Skeletal muscle satellite cell (primary cell): ENCODE data around the gene BMF.

ENCODE experiments used
- H3K27me3 ChIP-seq: 2 replicates; pipeline ENCODE4 v1.7.0; 2013; ENCODE audit warnings: low read length; ENCODE audit not compliant: control insufficient read depth, insufficient read depth
- H3K36me3 ChIP-seq: 2 replicates; pipeline ENCODE4 v1.7.0; 2013; ENCODE audit warnings: mild to moderate bottlenecking, control low read depth, low read length; ENCODE audit not compliant: insufficient read depth
- H3K4me1 ChIP-seq: 2 replicates; pipeline ENCODE4 v1.7.0; 2013; ENCODE audit warnings: low read length; ENCODE audit not compliant: control insufficient read depth, insufficient read depth
- H3K4me2 ChIP-seq: 2 replicates; pipeline ENCODE4 v1.7.0; 2013; ENCODE audit warnings: mild to moderate bottlenecking, low read length
- H3K4me3 ChIP-seq: 2 replicates; pipeline ENCODE4 v1.7.0; 2013; ENCODE audit warnings: low read length
- H3K9ac ChIP-seq: 2 replicates; pipeline ENCODE4 v1.7.0; 2013; ENCODE audit warnings: mild to moderate bottlenecking, low read depth, low read length, moderate library complexity
- H3K9me3 ChIP-seq: replicated peaks from 2 replicates; pipeline ENCODE4 v1.7.0; 2013; ENCODE audit warnings: mild to moderate bottlenecking, control low read depth, low read length

The BMF gene

GRCh38 chr15:40098489-40099261, 10.0 kb downstream of the BMF start:
- H3K9me3 ChIP-seq = no peaks in the 10 kb centered on the region
- peak overlapping the region; percentile 27 for H3K4me3 ChIP-seq
- no peaks in the 10 kb centered on the region for H3K27me3 ChIP-seq
- peak overlapping the region; percentile 68 for H3K9ac ChIP-seq
- peak overlapping the region; percentile 62 for H3K4me2 ChIP-seq
- H3K4me1 ChIP-seq = peaks cover 49% of the 10 kb centered on the region
- H3K36me3 ChIP-seq = no peaks in the 10 kb centered on the region

- peaks cover 49% of the 10 kb centered on the region for H3K4me1 ChIP-seq
- H3K36me3 ChIP-seq = no peaks in the 10 kb centered on the region
- H3K4me2 ChIP-seq = peak overlapping the region; percentile 62
- no peak overlapping the region for H3K4me3 ChIP-seq
- peak overlapping the region; percentile 23 for H3K9ac ChIP-seq
- no peaks in the 10 kb centered on the region for H3K27me3 ChIP-seq
- H3K9me3 ChIP-seq = no peaks in the 10 kb centered on the region
Observed at GRCh38 chr15:40097968-40098476, 10.7 kb downstream of the BMF start.

DNA sequence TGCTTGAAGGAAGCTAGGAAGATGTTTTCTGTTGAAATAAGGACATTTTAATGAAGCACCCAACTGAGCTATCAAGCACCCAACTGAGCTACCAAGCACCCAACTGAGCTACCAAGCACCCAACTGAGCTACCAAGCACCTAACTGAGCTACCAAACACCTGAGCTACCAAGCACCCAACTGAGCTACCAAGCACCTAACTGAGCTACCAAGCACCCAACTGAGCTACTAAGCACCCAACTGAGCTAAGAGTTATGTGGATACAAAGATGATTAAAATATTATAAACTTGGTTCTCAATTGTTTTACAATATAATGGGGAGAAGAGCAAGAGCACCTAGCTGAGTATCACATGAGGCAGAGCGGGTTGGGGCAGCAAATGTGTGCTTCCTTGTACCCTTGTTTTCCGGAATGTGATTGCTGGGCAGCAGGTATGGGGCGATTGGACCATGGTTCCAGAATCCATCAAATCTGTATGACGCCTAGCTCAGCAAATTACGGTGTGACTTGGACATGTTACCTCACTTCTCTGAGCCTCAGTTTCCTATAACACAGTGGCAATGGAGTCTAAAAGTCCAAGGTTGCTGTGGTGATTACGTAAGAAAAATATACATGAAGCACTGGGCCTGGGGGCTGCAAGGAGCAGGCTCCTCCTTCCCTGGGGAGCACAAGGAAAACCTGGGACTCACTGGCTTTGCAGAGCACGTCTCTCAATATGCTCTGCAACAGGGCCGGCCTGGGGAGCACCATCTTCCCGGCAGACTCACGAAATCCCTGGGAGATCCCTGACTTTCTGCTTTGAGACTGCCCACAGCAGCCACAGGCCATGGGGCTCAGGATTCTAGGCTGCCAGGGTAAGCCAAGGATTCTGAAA, 11.3 kb downstream of the BMF start:
- Histone ChIP-seq H3K9ac (no peak overlapping the region), H3K36me3 (no peaks in the 10 kb centered on the region), H3K27me3 (no peaks in the 10 kb centered on the region), H3K4me2 (no peak overlapping the region), H3K9me3 (no peaks in the 10 kb centered on the region), H3K4me1 (peaks cover 49% of the 10 kb centered on the region), H3K4me3 (no peak overlapping the region)

DNA sequence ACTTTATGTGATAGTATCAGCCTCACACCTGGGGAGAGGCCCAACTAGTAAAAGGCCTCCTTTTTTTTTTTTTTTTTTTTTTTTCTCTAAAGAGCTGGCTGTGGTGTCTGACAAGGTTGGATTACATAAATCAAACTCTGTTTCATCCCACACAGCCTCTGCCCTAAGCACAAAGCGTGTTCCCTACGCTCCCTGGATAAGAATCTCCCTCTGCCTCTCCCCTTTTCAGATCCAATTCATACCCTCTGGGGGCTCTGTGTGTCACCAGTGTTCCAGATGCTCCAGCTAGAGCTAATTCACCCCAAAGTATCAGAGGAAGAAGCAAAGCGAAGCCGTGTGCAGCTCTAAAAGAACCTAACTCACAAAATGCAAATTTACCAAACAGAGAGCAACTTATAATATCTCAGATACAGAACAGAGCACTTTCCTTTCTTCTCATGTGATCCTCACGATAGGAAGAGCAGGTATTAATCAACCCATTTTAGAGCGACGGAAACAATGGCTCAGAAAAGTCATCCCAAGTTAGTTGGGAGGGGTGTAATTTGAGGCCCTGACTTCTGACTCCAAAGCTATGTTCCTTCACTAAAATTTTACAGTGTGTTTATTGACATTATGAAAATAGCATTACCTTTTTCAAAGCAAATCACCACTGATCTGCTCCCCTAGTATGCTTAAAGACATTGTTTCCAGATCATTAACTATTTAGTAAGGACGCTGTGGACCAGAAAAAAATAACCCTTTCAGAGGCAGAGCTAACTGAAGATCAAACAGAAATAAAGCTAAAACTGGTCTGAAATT, 12.4 kb downstream of the BMF start:
- H3K4me1 ChIP-seq = peaks cover 50% of the 10 kb centered on the region
- H3K27me3 ChIP-seq = no peaks in the 10 kb centered on the region
- no peak overlapping the region for H3K4me3 ChIP-seq
- H3K36me3 ChIP-seq = no peaks in the 10 kb centered on the region
- H3K9me3 ChIP-seq = no peaks in the 10 kb centered on the region
- H3K9ac ChIP-seq = no peak overlapping the region
- no peak overlapping the region for H3K4me2 ChIP-seq

DNA sequence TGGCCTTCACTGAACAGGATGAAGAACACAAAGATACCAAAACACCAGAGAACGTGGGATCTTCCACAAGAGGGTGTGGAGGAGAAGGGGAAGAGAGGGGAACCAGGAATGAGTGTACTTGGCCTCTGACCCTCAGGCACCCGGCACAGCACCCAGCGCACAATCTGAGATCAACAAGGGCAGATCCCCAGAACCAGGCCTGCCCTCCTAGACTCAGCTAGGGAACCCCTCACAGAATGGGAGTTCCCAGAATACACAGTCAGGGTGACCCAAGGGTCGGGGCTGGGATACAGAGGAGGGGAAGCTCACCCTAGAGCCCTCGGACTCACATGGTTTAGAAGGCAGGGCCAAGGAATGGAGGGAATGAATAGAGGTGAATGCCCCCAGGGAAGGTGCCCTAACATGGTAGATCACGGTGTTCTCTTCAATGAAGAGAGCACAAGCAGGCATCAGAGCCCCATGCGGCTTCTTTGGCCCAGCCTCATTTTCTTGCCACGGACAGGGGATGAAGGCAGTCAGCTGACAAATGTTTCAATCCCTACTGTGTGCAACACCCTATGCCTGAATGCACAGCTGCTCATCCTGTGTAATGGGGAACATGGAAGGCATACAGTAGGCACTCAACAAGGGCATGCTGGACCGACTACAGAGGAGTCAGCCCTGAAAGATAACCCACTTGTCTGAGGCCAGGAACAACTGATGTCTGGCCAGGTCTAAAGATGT, 13.1 kb downstream of the BMF start:
- Histone ChIP-seq H3K36me3 (no peaks in the 10 kb centered on the region), H3K9ac (no peak overlapping the region), H3K4me1 (peaks cover 45% of the 10 kb centered on the region)

DNA sequence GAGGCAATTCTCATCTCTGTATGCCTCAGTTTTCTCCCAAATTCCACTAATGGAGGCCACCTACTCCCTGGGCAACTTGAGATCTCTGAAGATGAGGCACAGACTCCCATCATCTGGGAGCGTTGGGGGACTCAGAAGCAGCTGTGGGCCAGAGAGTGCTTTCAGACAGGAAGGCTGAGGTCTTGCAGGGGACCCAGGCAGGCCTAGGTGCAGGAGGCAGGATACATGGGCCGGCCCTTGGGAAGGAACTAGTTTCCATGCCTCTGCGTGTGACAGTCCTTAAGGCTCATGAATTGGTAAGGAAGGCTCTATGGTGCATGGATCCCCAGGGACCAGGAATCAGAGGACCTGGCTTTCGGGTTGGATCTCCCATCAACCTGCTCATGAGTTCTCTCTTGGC, 14.5 kb downstream of the BMF start:
- Histone ChIP-seq H3K27me3 (peaks cover 3% of the 10 kb centered on the region), H3K4me1 (peaks cover 40% of the 10 kb centered on the region)

More for the DNA sequence above, 13.1 kb downstream of the BMF start:
- no peaks in the 10 kb centered on the region for H3K9me3 ChIP-seq
- H3K27me3 ChIP-seq = peaks cover 2% of the 10 kb centered on the region
- no peak overlapping the region for H3K4me2 ChIP-seq
- H3K4me3 ChIP-seq = no peak overlapping the region

DNA sequence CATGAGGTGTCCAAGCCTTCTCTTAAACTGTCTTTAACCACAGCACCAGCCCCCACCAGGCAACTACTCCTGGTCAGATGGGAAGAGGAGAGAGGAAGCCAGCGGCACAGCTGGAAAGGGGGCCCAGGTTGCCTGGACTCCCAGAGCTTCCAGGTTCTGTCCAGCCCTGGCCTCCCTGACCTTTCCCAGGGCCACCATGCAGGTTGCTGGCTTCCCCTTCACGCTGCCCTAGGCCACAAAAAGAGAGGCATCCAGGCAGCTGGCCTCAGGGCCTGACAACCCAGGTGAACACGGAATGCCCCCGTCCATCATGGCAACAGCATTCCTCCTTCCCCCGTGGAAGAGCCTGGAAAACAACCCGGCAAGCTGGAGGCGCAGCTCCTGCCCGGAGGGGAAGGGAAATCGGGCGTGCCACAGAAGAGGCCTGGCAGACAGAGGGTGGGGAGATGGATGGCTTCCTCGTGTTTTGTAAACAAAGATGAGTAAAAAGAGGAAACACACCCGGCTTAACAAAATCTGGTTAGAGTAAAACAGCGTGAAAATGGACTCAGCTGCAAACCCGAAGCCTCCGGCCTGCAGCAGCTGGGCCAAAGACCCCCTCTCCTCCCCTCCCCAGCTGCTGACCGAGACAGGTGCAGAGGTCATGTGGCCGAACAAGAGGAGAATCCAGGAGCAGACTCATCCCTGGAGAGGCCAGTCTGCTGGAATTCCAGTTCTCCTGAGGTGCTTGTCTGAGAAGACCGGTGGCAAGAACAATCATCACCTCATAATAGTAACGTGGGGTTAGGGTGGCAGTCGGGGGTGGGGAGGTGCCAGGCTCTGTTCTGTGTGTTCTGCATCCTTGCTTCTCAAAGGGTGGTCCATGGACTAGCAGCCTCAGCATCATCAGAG, 15.5 kb downstream of the BMF start:
- peaks cover 34% of the 10 kb centered on the region for H3K4me1 ChIP-seq
- H3K4me3 ChIP-seq = no peak overlapping the region
- no peak overlapping the region for H3K9ac ChIP-seq
- peak overlapping the region; percentile 30 for H3K4me2 ChIP-seq
- peaks cover 3% of the 10 kb centered on the region for H3K27me3 ChIP-seq
- no peaks in the 10 kb centered on the region for H3K36me3 ChIP-seq
- no peaks in the 10 kb centered on the region for H3K9me3 ChIP-seq

More for the DNA sequence above, 14.5 kb downstream of the BMF start:
- Histone ChIP-seq H3K36me3 (no peaks in the 10 kb centered on the region), H3K4me3 (no peak overlapping the region), H3K9me3 (no peaks in the 10 kb centered on the region), H3K9ac (no peak overlapping the region), H3K4me2 (no peak overlapping the region)

- H3K4me2 ChIP-seq = peak overlapping the region; percentile 6
- no peak overlapping the region for H3K9ac ChIP-seq
- H3K36me3 ChIP-seq = no peaks in the 10 kb centered on the region
- H3K9me3 ChIP-seq = no peaks in the 10 kb centered on the region
- no peak overlapping the region for H3K4me3 ChIP-seq
- peaks cover 28% of the 10 kb centered on the region for H3K4me1 ChIP-seq
- H3K27me3 ChIP-seq = peaks cover 3% of the 10 kb centered on the region
Observed at GRCh38 chr15:40092256-40092978, 16.3 kb downstream of the BMF start.

- Histone ChIP-seq H3K4me2 (no peak overlapping the region), H3K27me3 (peaks cover 3% of the 10 kb centered on the region), H3K9me3 (no peaks in the 10 kb centered on the region), H3K4me3 (no peak overlapping the region), H3K4me1 (peaks cover 28% of the 10 kb centered on the region), H3K36me3 (no peaks in the 10 kb centered on the region), H3K9ac (no peak overlapping the region)
Observed at GRCh38 chr15:40091861-40092255, 16.8 kb downstream of the BMF start.
